A549 (cell line): ENCODE results near the gene XYLT1.
A peak's percentile ranks its signal among the peaks of the same experiment; 100 is the strongest.

ENCODE experiments used
- BCL3 ChIP-seq: fragments of >200 bp; sonication (Bioruptor Twin); formaldehyde crosslinking; IDR thresholded peaks from 3 replicates; pipeline ENCODE4 v1.6.1; 2016
- CBX2 ChIP-seq: fragments of 200-600 bp; sonication (generic); IDR thresholded peaks from 2 replicates; pipeline ENCODE4 v1.6.1; 2016; ENCODE audit warnings: low read depth, mild to moderate bottlenecking, borderline replicate concordance
- CTCF ChIP-seq: fragments of >200 bp; sonication (Bioruptor Twin); formaldehyde crosslinking; IDR thresholded peaks from 3 replicates; pipeline ENCODE4 v1.5.1; 2016
- EHMT2 ChIP-seq: fragments of 200-600 bp; sonication (generic); IDR thresholded peaks from 2 replicates; pipeline ENCODE4 v1.6.1; 2016; ENCODE audit warnings: antibody characterized with exemption, low read depth, mild to moderate bottlenecking, moderate library complexity
- EP300 ChIP-seq, 2 experiments: fragments of >200 bp; sonication (Bioruptor Twin); formaldehyde crosslinking; IDR thresholded peaks; 2 replicates in 1 of 2; 3 replicates in 1 of 2; pipeline ENCODE4 v1.6.1; 2016 to 2017
- JUNB ChIP-seq: fragments of >200 bp; sonication (Bioruptor Twin); formaldehyde crosslinking; IDR thresholded peaks from 2 replicates; pipeline ENCODE4 v1.6.1; 2016
- KDM1A ChIP-seq: fragments of 200-600 bp; sonication (generic); IDR thresholded peaks from 2 replicates; pipeline ENCODE4 v1.6.1; 2016; ENCODE audit warnings: low read depth, mild to moderate bottlenecking
- MAZ ChIP-seq: fragments of 150-350 bp; IDR thresholded peaks from 2 replicates; pipeline ENCODE4 v1.6.1; 2014; ENCODE audit warnings: antibody characterized with exemption, low read depth, low read length, borderline replicate concordance
- POLR2A ChIP-seq: IDR thresholded peaks from 2 replicates; pipeline ENCODE4 v1.6.1; 2012; ENCODE audit warnings: mild to moderate bottlenecking, low read length
- RAD21 ChIP-seq, 2 experiments: fragments of >200 bp in 1 of 2; sonication (Bioruptor Twin) in 1 of 2; formaldehyde crosslinking in 1 of 2; IDR thresholded peaks in 1 of 2; conservative IDR thresholded peaks in 1 of 2; 2 replicates in 1 of 2; 3 replicates in 1 of 2; pipeline ENCODE4 v1.6.1; 2012 to 2018; ENCODE audit warnings: inconsistent platforms in 1 of 2
- SMC3 ChIP-seq: fragments of >200 bp; sonication (Bioruptor Twin); formaldehyde crosslinking; IDR thresholded peaks from 3 replicates; pipeline ENCODE4 v1.6.1; 2018; ENCODE audit warnings: inconsistent platforms
- SREBF2 ChIP-seq: fragments of 450-650 bp; IDR thresholded peaks from 2 replicates; pipeline ENCODE4 v1.6.1; 2014; ENCODE audit warnings: mild to moderate bottlenecking, moderate library complexity
- USF2 ChIP-seq: fragments of 450-650 bp; IDR thresholded peaks from 2 replicates; pipeline ENCODE4 v1.6.1; 2014; ENCODE audit warnings: antibody characterized with exemption
- ZFP36 ChIP-seq: fragments of 450-650 bp; IDR thresholded peaks from 2 replicates; pipeline ENCODE4 v1.6.1; 2014; ENCODE audit warnings: borderline replicate concordance; ENCODE audit not compliant: partially characterized antibody

- TF ChIP-seq CTCF: no peak
- no peak for TF ChIP-seq KDM1A
- TF ChIP-seq EHMT2: no peak
- no peak for TF ChIP-seq ZFP36
- TF ChIP-seq EP300 (IDR thresholded peaks at IDR 0.05): no peak
- TF ChIP-seq CBX2: no peak
- TF ChIP-seq USF2: peak; percentile 63
- TF ChIP-seq MAZ: no peak
- TF ChIP-seq RAD21 (conservative IDR thresholded peaks at IDR 0.05 in 1 of 2, IDR thresholded peaks at IDR 0.05 in 1 of 2): no peak
- no peak for TF ChIP-seq JUNB
- no peak for TF ChIP-seq BCL3
- TF ChIP-seq SMC3: no peak
- no peak for TF ChIP-seq SREBF2
- no peak for TF ChIP-seq POLR2A
Measured at GRCh38 chr16:17101646-17102045, 369.1 kb downstream of the XYLT1 start.
